Stimulated activated CD8-positive, alpha-beta memory T cell treated with anti-CD3 and anti-CD28 coated beads, Interleukin-2, amount 100 ng/mL, for 48 hours (primary cell): ENCODE data around the gene MLST8.

ENCODE experiments used
- DNase-seq, 2 donors: peaks; one replicate each; pipeline ENCODE4 v3.0.0-alpha.2; 2020; ENCODE audit warnings: low read depth in 2 of 2

Gene MLST8

GRCh38 chr16:2208308-2208707 lies 3.1 kb downstream of the MLST8 start:
- no peak for DNase-seq

- DNase-seq: no peak
Observed at GRCh38 chr16:2208772-2209171, 3.5 kb downstream of the MLST8 start.

GRCh38 chr16:2209258-2210008 lies 4.2 kb downstream of the MLST8 start:
- DNase-seq: no peak

GRCh38 chr16:2210009-2210332 lies 4.7 kb downstream of the MLST8 start:
- DNase-seq: no peak

- no peak for DNase-seq
Observed at GRCh38 chr16:2210386-2211365, 5.4 kb downstream of the MLST8 start, which contains the start of gene BRICD5. Gene BRICD5, minus strand, starts transcription at chr16:2210863. Its CDS starts 30 bp downstream, at chr16:2210833.

GRCh38 chr16:2211923-2212347 lies 6.7 kb downstream of the MLST8 start:
- DNase-seq: no peak

GRCh38 chr16:2212362-2213324 lies 7.4 kb downstream of the MLST8 start:
- DNase-seq: no peak

- no peak for DNase-seq
Observed at GRCh38 chr16:2213817-2214718, 8.8 kb downstream of the MLST8 start.

GRCh38 chr16:2214719-2214968 lies 9.4 kb downstream of the MLST8 start, which contains the start of gene PGP:
Gene PGP, minus strand, starts transcription at chr16:2214840. Its CDS starts 63 bp downstream, at chr16:2214777.
- DNase-seq: no peak

- DNase-seq: no peak
Observed at GRCh38 chr16:2216330-2216729, 11.1 kb downstream of the MLST8 start.

GRCh38 chr16:2223221-2223941 lies 18.1 kb downstream of the MLST8 start, which contains the start of gene E4F1:
Gene E4F1, plus strand, starts transcription at chr16:2223591. Its CDS starts 23 bp downstream, at chr16:2223614.
- peak; percentile 100 for DNase-seq

GRCh38 chr16:2223942-2224486 lies 18.8 kb downstream of the MLST8 start:
- no peak for DNase-seq

- no peak for DNase-seq
Observed at GRCh38 chr16:2226245-2226793, 21.1 kb downstream of the MLST8 start.

GRCh38 chr16:2226918-2227317 lies 21.7 kb downstream of the MLST8 start:
- no peak for DNase-seq

- DNase-seq: no peak
Observed at GRCh38 chr16:2228161-2228824, 23.0 kb downstream of the MLST8 start.

- DNase-seq: no peak
Observed at GRCh38 chr16:2229091-2229490, 23.8 kb downstream of the MLST8 start.

- no peak for DNase-seq
Observed at GRCh38 chr16:2229632-2230250, 24.5 kb downstream of the MLST8 start.

- DNase-seq: no peak
Observed at GRCh38 chr16:2230376-2230775, 25.1 kb downstream of the MLST8 start.
